HG03196 (cell line): ENCODE measurements around the gene MEIS2.

Experiments
- ATAC-seq: cut with Tn5 transposase; IDR thresholded peaks from one replicate; pipeline ENCODE4 v1.9.1; 2021; ENCODE audit not compliant: unreplicated experiment

Gene MEIS2

DNA sequence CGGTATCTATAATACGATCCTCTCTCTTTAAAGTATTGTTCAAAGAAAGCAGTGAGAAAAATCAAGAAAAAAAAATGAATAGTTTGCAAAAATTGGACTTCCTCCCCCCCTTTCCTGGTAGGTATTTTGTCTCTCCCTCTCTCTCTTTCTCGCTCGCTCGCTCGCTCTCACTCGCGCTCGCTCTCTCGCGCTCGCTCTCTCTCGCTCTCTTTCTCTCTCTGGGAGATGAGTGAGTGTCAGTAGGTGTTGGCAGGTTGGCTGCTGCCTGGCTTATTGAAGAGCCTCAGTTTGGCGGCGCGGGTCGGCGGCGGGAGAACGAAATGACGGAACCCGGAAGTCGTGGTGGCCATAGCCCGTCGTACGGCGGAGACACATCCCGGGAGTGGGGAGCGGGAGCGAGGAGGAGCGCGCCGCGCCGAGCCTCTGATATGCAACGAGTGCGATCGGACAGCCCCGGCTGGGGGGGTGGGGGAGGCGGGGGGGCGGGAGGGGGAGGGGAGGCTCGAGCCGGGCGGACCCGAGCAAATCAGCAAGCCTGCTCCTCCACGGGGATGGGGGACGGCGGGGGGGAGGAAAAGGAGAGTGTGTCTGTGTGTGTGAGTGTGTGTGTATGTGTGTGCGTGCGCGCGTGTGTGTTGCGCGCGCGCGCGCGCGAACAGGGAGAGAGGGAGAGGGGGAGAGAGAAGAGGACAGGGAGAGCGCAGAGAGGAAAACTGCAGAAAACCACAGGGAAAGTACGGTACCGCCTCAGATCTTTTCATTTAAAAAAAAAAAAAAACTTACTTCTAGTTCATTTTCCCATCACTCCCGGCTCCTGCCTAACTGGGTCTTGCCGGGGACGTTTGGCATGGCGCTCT is at the start of gene MEIS2:
TSS of gene MEIS2 (minus strand) at position 441 of the 857 bp plus-strand sequence. CDS start 1,083 bp downstream, outside the sequence.
- peak; percentile 26 for ATAC-seq

DNA sequence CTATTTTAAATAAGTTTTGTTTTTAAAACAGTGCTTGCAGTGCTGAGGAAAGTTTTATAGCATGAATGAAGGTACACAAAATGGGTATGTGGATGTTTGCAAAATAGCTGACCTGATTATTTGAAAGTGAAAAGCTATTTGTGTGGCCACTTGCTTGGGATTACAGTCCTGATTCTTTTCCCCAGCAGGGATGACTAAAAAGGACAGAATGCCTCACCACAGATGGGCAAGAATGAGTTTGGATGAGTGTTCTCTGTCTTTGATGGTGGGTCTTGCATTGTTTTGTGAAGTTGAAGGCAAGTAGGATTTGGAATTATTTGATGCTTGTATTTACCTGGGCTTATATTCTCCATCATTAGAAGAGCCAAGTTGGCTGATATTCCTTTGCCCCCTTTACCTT is 48.8 kb upstream of the MEIS2 start:
- no peak for ATAC-seq

DNA sequence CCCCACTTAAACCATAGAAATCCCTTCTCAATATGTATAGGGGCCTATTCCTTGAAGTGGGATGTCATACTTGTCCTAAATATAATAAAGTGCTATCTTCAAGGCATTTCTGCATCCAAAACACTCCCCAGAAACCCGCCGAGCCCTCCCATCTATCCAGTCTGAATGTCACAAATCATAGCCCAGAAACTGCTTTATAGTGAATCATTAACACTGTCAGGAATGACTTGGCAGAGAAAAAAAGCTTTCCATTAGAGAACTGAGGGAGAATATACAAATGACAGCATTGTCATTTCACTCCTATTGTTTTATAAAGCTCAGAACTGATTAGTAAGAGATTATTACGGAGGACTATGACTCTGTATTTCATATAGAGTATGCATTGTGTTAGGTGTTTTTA is 48.4 kb upstream of the MEIS2 start:
- ATAC-seq: no peak

DNA sequence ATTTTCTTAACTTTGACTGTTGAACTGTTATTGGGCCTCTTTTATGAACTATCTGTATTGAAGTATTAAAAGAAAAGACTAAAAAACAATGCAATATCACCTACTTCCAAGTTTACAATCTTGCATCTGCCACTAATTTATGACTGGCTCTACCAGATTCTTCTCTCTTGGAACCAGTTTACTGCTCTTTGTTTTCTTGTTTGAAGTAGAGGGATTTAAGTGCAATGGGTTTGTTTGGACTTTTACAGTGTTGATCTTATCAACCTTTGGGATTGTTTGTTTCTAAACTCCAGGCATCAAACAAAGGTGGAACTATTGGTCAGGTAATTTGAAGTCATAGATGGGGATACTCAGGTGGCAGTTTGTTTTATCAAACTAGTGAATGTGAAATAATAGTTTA is 43.0 kb upstream of the MEIS2 start:
- ATAC-seq: no peak

DNA sequence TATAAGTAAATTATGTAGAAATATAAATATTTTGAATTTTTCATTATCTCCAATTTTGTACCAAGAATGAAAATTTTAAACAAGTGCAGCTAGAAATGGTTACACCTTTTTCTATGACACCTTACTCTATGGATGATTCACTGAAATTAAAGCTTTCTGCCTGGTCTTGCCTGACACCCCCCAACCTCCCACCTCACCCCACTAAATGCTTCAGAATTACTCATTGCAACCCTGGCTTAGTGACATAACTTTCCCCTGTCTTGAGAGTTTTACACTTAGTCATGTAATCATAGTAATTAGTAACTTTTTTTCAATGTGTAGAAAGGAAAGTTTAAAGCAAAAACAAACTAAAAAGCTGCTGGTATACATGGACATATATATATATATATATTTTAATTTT is 42.0 kb upstream of the MEIS2 start:
- no peak for ATAC-seq

DNA sequence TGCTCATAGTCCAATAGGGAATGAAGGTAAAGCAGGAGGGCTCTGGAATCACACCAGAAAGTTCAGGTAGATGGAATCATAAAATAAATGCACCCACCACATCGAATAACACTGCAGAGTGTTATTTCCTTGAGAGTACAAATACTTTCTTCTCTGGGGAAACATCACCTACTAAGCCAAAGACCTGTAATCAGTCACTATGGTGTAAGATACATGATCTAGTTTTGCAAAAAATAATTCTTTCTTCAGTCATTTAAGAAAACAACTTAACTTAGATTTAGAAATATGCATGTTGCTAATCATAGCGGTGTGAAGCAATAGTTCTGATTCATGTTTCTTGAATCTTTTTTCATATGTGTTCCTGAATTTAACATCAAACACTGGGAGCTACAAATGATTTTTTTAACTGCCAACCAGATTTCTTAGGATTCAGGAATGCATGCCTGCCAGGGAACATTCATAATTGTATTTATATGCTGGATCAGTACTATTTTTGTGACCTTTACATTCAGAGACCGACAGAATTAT is 40.2 kb upstream of the MEIS2 start:
- no peak for ATAC-seq

DNA sequence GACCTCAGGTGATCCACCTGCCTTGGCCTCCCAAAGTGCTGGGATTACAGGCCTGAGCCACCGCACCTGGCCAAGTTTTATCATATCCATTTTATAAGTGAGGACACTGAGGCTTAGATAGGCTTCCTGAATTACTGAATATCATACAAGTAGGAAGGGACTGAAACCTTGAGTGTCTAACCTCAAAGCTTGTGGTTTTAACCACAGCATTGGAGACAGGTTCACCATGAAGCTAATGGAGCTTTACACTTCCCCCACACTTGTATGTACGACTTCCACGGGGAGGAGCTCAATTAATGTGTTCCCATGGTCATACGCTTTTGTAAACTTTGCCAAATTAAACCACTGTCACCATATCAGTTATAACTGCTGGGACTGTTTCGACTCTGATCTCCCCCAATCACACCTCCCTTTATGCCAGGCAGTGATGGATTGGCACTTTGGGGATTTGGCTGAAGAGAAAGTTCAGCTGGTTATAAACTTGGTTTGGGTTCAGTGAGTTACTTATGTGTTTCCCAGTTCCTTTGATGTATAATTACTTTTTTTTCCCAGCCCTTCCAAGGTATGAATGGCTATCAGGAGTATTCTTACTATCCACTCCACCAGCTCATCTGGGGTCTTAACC is 38.4 kb upstream of the MEIS2 start:
- ATAC-seq: no peak

DNA sequence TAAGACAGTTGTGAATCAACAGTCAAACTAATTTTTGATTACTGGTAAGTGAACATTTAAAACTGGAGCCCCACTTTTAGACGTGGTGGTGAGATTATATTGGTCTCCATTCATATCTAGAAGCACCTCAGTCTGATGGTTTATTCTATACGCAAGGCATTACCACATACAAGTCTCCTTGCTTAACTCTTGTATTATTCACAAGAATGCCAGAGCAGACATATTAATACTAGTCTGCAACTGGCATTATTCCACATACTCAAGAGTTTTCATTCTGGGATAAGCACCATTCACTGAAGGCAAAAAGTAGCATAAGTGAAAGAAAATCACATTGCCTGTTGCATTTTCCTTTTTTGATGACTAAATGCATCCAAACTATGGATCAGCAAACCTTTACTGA is 36.9 kb upstream of the MEIS2 start:
- no peak for ATAC-seq

DNA sequence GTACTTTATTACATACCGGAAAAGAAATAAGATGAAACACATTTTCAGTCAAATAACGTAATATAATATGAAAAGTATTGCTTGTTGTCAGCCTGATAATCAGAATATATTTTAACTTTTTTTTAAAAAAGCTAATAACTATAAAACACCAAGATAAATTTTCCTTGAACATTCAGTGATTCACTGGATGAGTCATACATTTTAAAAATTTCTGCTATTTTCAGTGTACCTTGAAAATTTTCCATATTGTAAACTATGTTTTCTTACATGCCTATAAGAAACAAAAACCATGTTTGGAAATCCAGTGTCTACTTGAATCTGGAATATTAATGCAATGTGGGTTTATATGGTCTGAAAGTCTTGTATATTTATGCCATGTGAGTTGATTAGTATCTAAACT is 36.3 kb upstream of the MEIS2 start:
- ATAC-seq: no peak

DNA sequence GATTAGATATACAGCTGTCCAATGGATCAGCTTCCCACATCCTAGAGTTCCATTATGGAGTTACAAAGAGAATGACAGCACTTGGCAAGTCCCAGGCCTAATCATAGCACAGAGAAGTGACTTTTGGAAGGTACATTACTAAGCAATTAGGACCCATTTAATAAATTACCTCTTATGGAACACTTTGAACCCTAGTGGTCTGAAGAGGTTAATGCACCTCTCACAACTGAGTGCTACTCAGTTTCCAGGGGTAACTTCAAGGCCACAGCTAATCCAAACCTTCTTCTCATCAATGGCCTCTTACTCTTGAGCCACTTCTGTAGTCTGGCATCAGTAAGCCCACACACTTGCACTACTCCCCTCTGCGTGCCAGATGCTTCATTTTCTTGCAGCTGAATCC is 34.9 kb upstream of the MEIS2 start:
- no peak for ATAC-seq

DNA sequence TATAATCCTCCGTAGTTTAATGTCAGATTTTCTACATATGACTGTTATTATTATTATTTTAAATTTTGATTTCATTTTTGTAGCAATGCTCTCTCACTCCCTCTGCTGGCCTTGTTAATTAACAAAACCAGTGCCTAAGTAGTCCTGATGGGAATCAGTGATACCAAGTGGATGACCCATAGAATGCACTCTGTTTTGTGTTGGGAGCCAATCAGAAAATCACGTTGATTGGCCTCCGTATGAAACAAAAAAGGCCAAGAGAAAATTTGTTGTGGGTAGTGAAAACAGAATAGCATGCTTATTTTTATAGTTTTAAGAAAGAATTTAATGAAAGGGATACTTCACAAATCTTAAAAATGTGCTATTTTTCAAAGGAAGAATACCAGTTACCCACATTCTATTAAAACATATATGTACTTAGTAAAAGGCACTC is 34.4 kb upstream of the MEIS2 start:
- ATAC-seq: no peak

DNA sequence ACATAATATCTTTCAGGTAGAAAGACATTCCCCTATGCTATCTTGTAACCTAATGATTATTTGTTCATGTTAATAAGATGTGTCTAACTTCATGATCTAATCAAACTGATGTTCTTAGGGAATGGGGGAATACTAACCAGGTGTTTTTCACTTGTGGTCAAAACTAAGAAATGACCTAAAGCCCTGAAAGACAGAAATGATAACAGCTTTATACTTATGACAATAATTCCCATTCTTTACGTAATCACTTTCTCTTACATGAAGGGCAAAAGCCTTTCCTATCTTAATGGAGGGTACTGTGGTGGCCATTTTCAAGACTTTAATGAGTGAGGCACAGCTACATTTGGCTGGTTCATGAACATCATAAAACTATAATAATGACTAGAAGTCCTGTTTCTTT is 33.9 kb upstream of the MEIS2 start:
- ATAC-seq: no peak

DNA sequence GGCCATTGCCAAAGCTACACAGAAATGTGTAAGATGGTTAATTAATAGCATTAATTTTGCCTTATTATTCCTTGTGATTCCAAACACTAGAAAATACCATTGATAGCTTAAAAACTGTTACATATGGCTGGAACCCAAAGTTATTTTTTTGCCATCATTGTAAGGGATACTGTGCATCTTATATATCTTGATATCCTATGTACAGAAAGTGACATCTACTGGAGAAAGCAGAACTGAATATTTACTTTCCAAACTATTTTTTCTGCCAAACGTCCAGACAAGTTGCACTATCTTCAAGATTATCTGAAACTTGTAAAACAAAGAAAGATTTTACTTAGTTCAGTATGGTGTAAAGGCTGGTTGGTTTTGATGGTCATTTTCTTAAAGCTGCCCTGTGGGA is 33.3 kb upstream of the MEIS2 start:
- no peak for ATAC-seq

DNA sequence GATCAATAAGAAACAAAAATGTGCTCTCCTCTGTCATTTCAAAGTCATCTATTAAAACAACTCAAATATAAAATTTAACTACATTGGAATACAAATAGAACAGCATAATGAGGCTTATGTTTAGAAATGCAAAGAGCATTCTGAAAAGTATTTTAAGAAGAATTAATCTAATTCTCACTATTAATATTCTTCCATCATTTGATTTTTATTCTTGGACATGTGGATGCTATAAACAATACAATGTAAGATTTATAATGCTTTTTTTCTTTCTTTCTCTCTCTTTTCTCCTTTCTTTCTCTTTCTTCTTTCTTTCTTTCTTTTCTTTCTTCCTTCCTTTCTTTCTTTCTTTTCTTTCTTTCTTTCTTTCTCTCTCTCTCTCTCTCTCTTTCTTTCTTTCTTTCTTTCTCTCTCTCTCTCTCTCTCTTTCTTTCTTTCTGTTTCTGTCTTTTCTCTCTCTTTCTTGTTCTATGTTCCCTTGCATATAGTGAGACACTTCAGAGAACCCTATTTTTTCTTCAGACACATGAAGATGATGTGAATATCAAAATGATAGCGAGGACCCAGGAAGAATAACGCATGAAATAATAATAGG is 32.6 kb upstream of the MEIS2 start:
- no peak for ATAC-seq

DNA sequence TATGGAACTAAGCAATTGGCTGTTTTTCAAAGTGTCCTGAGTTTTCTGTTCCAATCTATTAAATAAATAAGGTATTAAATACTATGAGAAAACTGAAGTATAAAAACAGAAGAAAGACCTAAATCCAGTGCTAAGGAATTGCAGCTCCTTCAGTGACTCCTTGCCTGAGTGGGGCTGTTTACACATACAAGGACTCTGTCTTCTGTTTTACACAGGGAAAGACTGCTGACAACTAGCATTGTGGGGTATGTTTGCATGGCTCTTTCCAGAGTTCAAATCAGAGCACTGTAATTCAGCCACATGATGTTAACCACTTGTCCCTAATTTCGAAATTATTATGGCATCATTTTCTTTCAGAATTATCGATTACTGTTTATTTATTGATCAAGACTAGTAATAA is 31.3 kb upstream of the MEIS2 start:
- ATAC-seq: no peak

DNA sequence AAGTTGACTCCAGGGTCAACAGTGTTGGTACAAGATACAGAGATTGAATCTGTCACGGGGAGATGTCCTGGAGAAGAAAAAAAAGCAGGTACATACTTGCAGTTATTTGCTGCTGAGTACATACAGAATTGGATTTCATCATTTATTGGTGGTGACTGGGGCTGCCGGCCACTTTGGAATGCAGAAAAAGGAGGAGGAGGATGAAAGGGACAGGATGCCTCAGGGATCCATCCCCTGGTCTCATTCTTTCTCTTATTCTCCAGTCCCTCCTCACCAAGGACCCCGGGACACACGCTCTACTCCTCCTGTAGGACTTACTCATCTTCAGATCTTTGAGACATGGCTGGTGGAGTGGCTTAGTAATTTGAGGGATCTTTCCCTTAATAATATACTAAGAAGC is 30.0 kb upstream of the MEIS2 start:
- no peak for ATAC-seq

DNA sequence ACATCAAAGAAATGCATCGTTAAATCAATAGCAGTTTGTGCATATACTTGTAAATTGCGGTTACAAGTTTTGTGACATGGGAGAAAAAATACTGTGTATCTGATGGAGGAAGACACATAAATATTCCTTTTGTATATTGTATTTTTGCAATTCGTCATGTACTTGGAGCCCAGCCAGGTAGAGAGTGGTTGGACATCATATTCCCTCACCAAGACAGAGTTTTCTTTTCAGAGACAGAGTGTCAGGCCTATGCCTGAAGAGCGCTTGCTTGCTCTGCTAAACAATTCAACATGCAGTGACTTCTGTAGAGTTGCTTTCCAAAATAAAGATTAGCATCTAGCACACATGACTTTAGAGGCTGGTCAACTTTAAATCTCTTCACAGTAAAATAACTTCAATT is 24.8 kb upstream of the MEIS2 start:
- ATAC-seq: no peak

DNA sequence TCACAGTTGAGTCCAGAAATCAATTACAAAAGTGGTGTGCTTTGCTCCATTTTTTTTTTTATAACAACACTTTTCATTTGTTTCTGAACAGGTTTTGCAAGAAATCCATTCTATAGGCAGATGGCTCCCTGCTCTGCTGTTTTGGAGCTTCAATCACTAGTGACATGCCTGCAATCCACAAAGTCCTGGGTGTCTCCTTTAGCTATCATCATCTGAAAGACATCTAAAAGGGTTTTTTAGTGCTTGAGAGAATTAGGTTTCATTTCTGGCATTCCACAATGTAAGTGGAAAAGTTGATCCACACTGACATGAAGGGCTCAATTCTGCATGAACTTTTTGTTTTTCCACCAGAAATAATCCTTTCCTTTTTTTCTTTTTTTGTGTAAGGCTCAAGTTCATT is 24.0 kb upstream of the MEIS2 start:
- no peak for ATAC-seq

DNA sequence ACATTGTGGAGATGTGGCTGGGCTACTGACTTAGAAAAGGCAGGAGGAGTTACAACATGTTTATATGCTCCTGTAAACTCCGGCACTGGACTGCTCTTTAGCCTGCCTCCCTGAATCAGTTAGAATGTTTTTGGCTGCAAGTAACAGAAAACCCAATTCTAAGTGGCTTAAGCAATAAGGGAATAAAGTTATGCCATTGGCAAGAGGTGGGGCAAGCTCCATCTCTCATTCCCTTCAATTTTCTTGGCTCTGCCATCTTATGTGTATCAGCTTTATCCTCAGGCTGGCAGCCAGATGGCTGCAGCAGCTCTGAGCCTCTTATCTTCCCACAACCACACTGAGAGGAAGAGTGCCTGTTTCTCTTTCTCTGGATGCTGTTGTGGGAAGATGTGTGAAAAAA is 22.4 kb upstream of the MEIS2 start:
- ATAC-seq: no peak

DNA sequence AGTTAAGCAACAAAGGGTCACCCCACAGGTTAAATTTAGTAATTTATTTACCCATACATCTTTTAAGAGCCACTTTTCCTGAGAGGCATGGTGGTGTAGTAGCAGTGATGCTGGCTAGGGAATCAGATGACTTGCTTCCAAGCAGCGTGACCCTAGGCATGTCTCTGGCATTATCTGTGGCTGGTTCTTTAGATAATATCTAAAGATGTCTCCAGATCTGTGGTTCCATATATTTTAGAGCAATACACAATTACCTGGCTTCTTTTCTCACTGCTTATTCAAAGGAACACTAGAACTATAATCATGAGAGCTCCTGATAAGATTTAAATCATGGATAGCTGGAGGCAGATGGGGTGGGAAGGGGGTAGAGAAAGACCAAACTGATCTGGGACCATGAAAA is 21.1 kb upstream of the MEIS2 start:
- no peak for ATAC-seq

DNA sequence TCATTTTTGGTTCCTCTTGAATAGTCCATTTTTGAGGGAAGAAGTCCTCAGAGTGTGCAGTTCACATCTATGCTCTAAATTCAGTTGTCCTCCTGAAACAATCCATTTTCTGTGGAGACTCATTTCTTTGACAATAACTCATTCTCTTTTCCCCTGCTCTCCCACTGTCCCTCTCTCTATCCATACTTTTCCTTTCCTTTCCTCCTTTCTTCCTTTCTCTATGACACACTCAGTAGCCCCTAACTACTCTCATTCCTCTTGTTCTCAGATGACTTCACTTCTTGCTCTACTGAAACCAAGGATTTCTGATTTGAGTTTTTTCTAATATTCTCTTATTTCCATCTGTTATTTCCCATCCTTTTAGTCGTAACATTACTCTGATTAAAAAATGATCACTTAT is 16.7 kb upstream of the MEIS2 start:
- no peak for ATAC-seq

DNA sequence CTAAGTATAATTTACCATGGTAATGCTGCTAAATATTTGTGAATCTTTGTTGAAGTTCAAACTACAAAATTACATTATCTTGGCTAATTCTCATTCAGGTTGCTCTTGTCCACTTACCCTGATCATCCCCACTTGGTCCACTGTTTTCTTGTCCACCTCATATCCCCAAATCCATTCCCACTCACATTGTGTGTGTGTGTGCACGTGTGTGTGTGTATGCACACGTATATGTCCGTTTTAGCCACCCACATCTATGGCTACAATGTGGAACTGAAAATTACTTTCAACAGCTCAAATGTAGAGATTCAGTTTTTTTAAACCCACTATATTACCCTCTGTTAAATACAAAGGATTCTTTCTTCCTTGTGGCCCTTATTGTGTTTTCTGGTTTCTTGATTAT is 15.2 kb upstream of the MEIS2 start:
- no peak for ATAC-seq
